SK-N-SH (cell line): ENCODE results near the gene XRCC6. TPM values are rescaled to one million over a fixed set of nuclear protein-coding genes. Genes with fewer than 3 reads are reported as not detected.

Source experiments
- CTCF ChIA-PET: fragments of 300-600, 350-600 bp; formaldehyde crosslinking; extraction: SDS; loops from one replicate; lab custom pipeline; 2021; lab: Yijun Ruan, JAX
- POLR2A ChIA-PET: fragments of 350-600 bp; sonication (Branson Sonifier 250); formaldehyde crosslinking; extraction: SDS; loops from one replicate; lab custom pipeline; 2020; ENCODE audit warnings: antibody characterized with exemption, inconsistent platforms; lab: Yijun Ruan, JAX
- DNase-seq: peaks from one replicate; pipeline ENCODE4 v3.0.0; 2012
- H2AFZ ChIP-seq: fragments of 200-600 bp; sonication (generic); 2 replicates; pipeline ENCODE4 v1.8.1; 2016; ENCODE audit warnings: antibody characterized with exemption, mild to moderate bottlenecking, low read depth
- H3F3A ChIP-seq: fragments of 200-600 bp; sonication (generic); replicated peaks from 2 replicates; pipeline ENCODE3; 2016; ENCODE audit warnings: antibody characterized with exemption, mild to moderate bottlenecking; ENCODE audit not compliant: insufficient read depth
- H3K27ac ChIP-seq, 2 experiments: fragments of 200-500 bp in 1 of 2; fragments of 200-600 bp in 1 of 2; sonication (Bioruptor generic) in 1 of 2; sonication (generic), shearing (Covaris generic) in 1 of 2; 2 replicates each; pipeline versions ENCODE4 v1.5.1 to v1.6.1; 2014 to 2016; ENCODE audit warnings: low read depth in 2 of 2, inconsistent platforms in 1 of 2, low read length in 1 of 2, mild to moderate bottlenecking in 1 of 2, mixed read lengths in 1 of 2
- H3K27me3 ChIP-seq: fragments of 200-600 bp; sonication (generic), shearing (Covaris generic); 2 replicates; pipeline ENCODE4 v1.6.1; 2016; ENCODE audit warnings: mixed run types; ENCODE audit not compliant: insufficient read depth
- H3K36me3 ChIP-seq, 2 experiments: fragments of 200-500 bp in 1 of 2; fragments of 200-600 bp in 1 of 2; sonication (Bioruptor generic) in 1 of 2; sonication (generic) in 1 of 2; replicated peaks in 1 of 2; 2 replicates each; pipeline versions ENCODE3 to v1.5.1; 2014 to 2016; ENCODE audit warnings: low read length in 1 of 2, mild to moderate bottlenecking in 1 of 2; ENCODE audit not compliant: insufficient read depth in 2 of 2, control insufficient read depth in 1 of 2
- H3K4me1 ChIP-seq, 2 experiments: fragments of 200-500 bp in 1 of 2; fragments of 200-600 bp in 1 of 2; sonication (Bioruptor generic) in 1 of 2; sonication (generic), shearing (Covaris generic) in 1 of 2; 2 replicates each; pipeline versions ENCODE4 v1.5.1 to v1.6.1; 2014 to 2016; ENCODE audit warnings: low read depth in 1 of 2, low read length in 1 of 2, mixed run types in 1 of 2; ENCODE audit not compliant: insufficient read depth in 2 of 2, control insufficient read depth in 1 of 2
- H3K4me2 ChIP-seq: fragments of 200-600 bp; sonication (generic), shearing (Covaris generic); 2 replicates; pipeline ENCODE4 v1.6.1; 2017; ENCODE audit warnings: mixed run types
- H3K4me3 ChIP-seq, 2 experiments: fragments of 200-500 bp in 1 of 2; fragments of 200-600 bp in 1 of 2; sonication (Bioruptor generic) in 1 of 2; sonication (generic), shearing (Covaris generic) in 1 of 2; 2 replicates each; pipeline versions ENCODE4 v1.5.1 to v1.8.1; 2014 to 2016; ENCODE audit warnings: low read depth in 2 of 2, inconsistent platforms in 1 of 2, low read length in 1 of 2, mild to moderate bottlenecking in 1 of 2, mixed read lengths in 1 of 2, moderate library complexity in 1 of 2
- H3K79me2 ChIP-seq: fragments of 200-600 bp; sonication (generic); 2 replicates; pipeline ENCODE4 v1.8.1; 2017; ENCODE audit warnings: mild to moderate bottlenecking; ENCODE audit not compliant: insufficient read depth
- H3K9ac ChIP-seq: fragments of 200-600 bp; sonication (generic); 2 replicates; pipeline ENCODE4 v1.6.1; 2017; ENCODE audit warnings: mixed run types
- H3K9me2 ChIP-seq: fragments of 200-600 bp; sonication (generic); 2 replicates; pipeline ENCODE4 v1.6.1; 2017; ENCODE audit warnings: mixed run types
- H3K9me3 ChIP-seq: fragments of 200-600 bp; sonication (generic); 2 replicates; pipeline ENCODE4 v1.6.1; 2017; ENCODE audit warnings: mixed run types, mild to moderate bottlenecking, moderate library complexity
- H4K20me1 ChIP-seq: fragments of 200-600 bp; sonication (generic); 2 replicates; pipeline ENCODE4 v1.6.1; 2017; ENCODE audit warnings: mild to moderate bottlenecking, mixed run types; ENCODE audit not compliant: insufficient read depth
- ELF1 ChIP-seq: IDR thresholded peaks from 2 replicates; pipeline ENCODE4 v1.4.0; 2012
- EZH2phosphoT487 ChIP-seq: fragments of 200-600 bp; sonication (generic); IDR thresholded peaks from 2 replicates; pipeline ENCODE4 v1.6.1; 2017; ENCODE audit warnings: low read depth, mixed run types, mild to moderate bottlenecking, antibody characterized with exemption, moderate library complexity, borderline replicate concordance
- FOSL2 ChIP-seq: IDR thresholded peaks from 2 replicates; pipeline ENCODE4 v1.4.0; 2012; ENCODE audit warnings: low read depth, mild to moderate bottlenecking, moderate library complexity, borderline replicate concordance
- FOXM1 ChIP-seq: IDR thresholded peaks from 2 replicates; pipeline ENCODE4 v1.4.0; 2012; ENCODE audit warnings: low read depth, mild to moderate bottlenecking
- GABPA ChIP-seq: IDR thresholded peaks from 2 replicates; pipeline ENCODE4 v1.4.0; 2012; ENCODE audit warnings: low read depth, mild to moderate bottlenecking
- MXI1 ChIP-seq: IDR thresholded peaks from 2 replicates; pipeline ENCODE4 v1.6.1; 2012; ENCODE audit warnings: mild to moderate bottlenecking, low read depth, low read length, improper control_type of control experiment
- POLR2AphosphoS5 ChIP-seq: IDR thresholded peaks from 2 replicates; pipeline ENCODE4 v1.6.1; 2012; ENCODE audit warnings: low read depth, low read length
- RAD21 ChIP-seq: IDR thresholded peaks from 2 replicates; pipeline ENCODE4 v1.6.1; 2012; ENCODE audit warnings: mild to moderate bottlenecking, low read length
- RFX5 ChIP-seq: IDR thresholded peaks from 2 replicates; pipeline ENCODE4 v1.6.1; 2012; ENCODE audit warnings: mild to moderate bottlenecking, improper control_type of control experiment, low read length
- RXRA ChIP-seq: IDR thresholded peaks from 2 replicates; pipeline ENCODE4 v1.4.0; 2012; ENCODE audit warnings: low read depth, mild to moderate bottlenecking, borderline replicate concordance
- SMC3 ChIP-seq: IDR thresholded peaks from 2 replicates; pipeline ENCODE4 v1.6.1; 2012; ENCODE audit warnings: low read depth, low read length, improper control_type of control experiment
- TAF1 ChIP-seq: IDR thresholded peaks from 2 replicates; pipeline ENCODE4 v1.6.1; 2012; ENCODE audit warnings: low read depth, mild to moderate bottlenecking, low read length, moderate library complexity, borderline replicate concordance
- TEAD4 ChIP-seq: IDR thresholded peaks from 2 replicates; pipeline ENCODE4 v1.4.0; 2012; ENCODE audit warnings: mild to moderate bottlenecking, borderline replicate concordance; ENCODE audit not compliant: insufficient read depth
- WGBS: methylation state at CpG from one replicate; pipeline ENCODE4 v1.1.6; 2017; ENCODE audit warnings: low lambda C conversion rate; 5-methylcytosine and 5-hydroxymethylcytosine counted together
- polyA plus RNA-seq, 3 experiments: library from polyadenylated mRNA; depleted of rRNA; stranded (reverse); fragments of >200 nt; gene quantifications; 2 replicates each; pipeline ENCODE4 v1.2.3, GENCODE V29; 2012
- TF ChIP-seq, protein P1 (sequence below): fragments of 150-350 bp; IDR thresholded peaks from 2 replicates; pipeline ENCODE4 v1.6.1; 2016; ENCODE audit warnings: mild to moderate bottlenecking, low read depth, low read length
- TF ChIP-seq, protein P2 (sequence below): IDR thresholded peaks from 2 replicates; pipeline ENCODE4 v1.4.0; 2012; ENCODE audit warnings: low read depth
- TF ChIP-seq, protein P3 (sequence below): IDR thresholded peaks from 2 replicates; pipeline ENCODE4; 2012
- TF ChIP-seq, protein P4 (sequence below): IDR thresholded peaks from 2 replicates; pipeline ENCODE4 v1.4.0; 2012; ENCODE audit warnings: low read depth, borderline replicate concordance

XRCC6 gene
- polyA plus RNA-seq, 1 of the 3 experiments (the other 2 are of a cell fraction) = 78.1 TPM

DNA sequence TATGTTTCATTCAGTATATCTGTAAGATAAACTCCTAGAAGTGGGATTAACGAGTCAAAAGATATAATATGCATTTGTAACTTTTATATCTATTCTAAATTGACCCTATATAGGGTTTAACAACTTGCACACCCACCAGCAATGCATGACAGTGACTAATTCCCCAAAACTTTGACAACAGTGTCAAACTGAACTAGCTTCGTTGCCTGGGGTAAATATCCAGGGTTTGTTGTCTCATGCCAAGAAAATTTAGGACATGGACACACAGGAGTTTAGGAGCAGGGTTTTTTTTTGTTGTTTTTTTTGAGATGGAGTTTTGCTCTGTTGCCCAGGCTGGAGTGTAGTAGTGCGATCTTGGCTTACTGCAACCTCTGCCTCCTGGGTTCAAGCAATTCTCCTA is 62.5 kb downstream of the XRCC6 start:
- Histone ChIP-seq H2AFZ (no peak overlapping the region), H3K9ac (no peak overlapping the region), H3K9me2 (no peaks in the 10 kb centered on the region), H3K27me3 (no peaks in the 10 kb centered on the region), H3F3A (peaks cover 9% of the 10 kb centered on the region), H3K4me3 (no peak overlapping the region), H3K4me2 (no peak overlapping the region), H3K36me3 (peaks cover 9 to 14% of the 10 kb centered on the region in 2 experiments), H4K20me1 (no peaks in the 10 kb centered on the region), H3K9me3 (no peaks in the 10 kb centered on the region), H3K79me2 (peaks cover 98% of the 10 kb centered on the region), H3K27ac (no peak overlapping the region), H3K4me1 (no peaks in the 10 kb centered on the region; a peak in 1 of 4 replicates)
- ChIA-PET POLR2A (no interaction called here), CTCF (no interaction called here)
- DNase-seq = no peak
- 78% methylated on average over 1 of the region's 3 CpGs for WGBS
- TF ChIP-seq, protein P1, sequence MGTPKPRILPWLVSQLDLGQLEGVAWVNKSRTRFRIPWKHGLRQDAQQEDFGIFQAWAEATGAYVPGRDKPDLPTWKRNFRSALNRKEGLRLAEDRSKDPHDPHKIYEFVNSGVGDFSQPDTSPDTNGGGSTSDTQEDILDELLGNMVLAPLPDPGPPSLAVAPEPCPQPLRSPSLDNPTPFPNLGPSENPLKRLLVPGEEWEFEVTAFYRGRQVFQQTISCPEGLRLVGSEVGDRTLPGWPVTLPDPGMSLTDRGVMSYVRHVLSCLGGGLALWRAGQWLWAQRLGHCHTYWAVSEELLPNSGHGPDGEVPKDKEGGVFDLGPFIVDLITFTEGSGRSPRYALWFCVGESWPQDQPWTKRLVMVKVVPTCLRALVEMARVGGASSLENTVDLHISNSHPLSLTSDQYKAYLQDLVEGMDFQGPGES = no peak
- no peak for TF ChIP-seq POLR2AphosphoS5
- TF ChIP-seq GABPA = no peak
- TF ChIP-seq FOXM1 = no peak
- no peak for TF ChIP-seq RAD21
- no peak for TF ChIP-seq RFX5
- TF ChIP-seq, protein P2, sequence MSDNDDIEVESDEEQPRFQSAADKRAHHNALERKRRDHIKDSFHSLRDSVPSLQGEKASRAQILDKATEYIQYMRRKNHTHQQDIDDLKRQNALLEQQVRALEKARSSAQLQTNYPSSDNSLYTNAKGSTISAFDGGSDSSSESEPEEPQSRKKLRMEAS = no peak
- no peak for TF ChIP-seq ELF1
- TF ChIP-seq MXI1 = no peak
- TF ChIP-seq, protein P3, sequence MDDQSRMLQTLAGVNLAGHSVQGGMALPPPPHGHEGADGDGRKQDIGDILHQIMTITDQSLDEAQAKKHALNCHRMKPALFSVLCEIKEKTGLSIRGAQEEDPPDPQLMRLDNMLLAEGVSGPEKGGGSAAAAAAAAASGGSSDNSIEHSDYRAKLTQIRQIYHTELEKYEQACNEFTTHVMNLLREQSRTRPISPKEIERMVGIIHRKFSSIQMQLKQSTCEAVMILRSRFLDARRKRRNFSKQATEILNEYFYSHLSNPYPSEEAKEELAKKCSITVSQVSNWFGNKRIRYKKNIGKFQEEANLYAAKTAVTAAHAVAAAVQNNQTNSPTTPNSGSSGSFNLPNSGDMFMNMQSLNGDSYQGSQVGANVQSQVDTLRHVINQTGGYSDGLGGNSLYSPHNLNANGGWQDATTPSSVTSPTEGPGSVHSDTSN = no peak
- TF ChIP-seq, protein P4, sequence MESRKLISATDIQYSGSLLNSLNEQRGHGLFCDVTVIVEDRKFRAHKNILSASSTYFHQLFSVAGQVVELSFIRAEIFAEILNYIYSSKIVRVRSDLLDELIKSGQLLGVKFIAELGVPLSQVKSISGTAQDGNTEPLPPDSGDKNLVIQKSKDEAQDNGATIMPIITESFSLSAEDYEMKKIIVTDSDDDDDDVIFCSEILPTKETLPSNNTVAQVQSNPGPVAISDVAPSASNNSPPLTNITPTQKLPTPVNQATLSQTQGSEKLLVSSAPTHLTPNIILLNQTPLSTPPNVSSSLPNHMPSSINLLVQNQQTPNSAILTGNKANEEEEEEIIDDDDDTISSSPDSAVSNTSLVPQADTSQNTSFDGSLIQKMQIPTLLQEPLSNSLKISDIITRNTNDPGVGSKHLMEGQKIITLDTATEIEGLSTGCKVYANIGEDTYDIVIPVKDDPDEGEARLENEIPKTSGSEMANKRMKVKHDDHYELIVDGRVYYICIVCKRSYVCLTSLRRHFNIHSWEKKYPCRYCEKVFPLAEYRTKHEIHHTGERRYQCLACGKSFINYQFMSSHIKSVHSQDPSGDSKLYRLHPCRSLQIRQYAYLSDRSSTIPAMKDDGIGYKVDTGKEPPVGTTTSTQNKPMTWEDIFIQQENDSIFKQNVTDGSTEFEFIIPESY = no peak
- TF ChIP-seq FOSL2 = no peak
- no peak for TF ChIP-seq RXRA
- no peak for TF ChIP-seq TEAD4
- TF ChIP-seq TAF1 = no peak
- no peak for TF ChIP-seq SMC3
- TF ChIP-seq EZH2phosphoT487 = no peak
